Thymus (tissue), 11 donors: ENCODE results near the gene SPTBN1. TPM values are rescaled to one million over a fixed set of nuclear protein-coding genes. Genes with fewer than 3 reads are reported as not detected.
"Not testable (repeated sequence)": the region's sequence is repeated elsewhere in the genome, so short reads cannot be mapped to it uniquely, and the experiment has no call there.

Experiments
- DNase-seq, 9 donors: peaks; one replicate each; pipeline ENCODE4 v3.0.0-alpha.2; 2013; ENCODE audit warnings: low spot score in 9 of 9, low read depth in 6 of 9, missing footprints in 1 of 9
- H3K27ac ChIP-seq, 2 donors: one replicate each; pipeline ENCODE4 v1.5.1; 2013; ENCODE audit warnings: control low read depth in 1 of 2, low read depth in 1 of 2, low read length in 1 of 2, mild to moderate bottlenecking in 1 of 2, moderate library complexity in 1 of 2
- H3K27me3 ChIP-seq, 2 donors: one replicate each; pipeline ENCODE4 v1.5.1; 2013; ENCODE audit warnings: low read length in 1 of 2; ENCODE audit not compliant: control insufficient read depth in 2 of 2, insufficient read depth in 1 of 2
- H3K36me3 ChIP-seq, 2 donors: one replicate each; pipeline ENCODE4 v1.5.1; 2013; ENCODE audit warnings: low read length in 1 of 2, mild to moderate bottlenecking in 1 of 2, moderate library complexity in 1 of 2; ENCODE audit not compliant: control insufficient read depth in 2 of 2, insufficient read depth in 2 of 2
- H3K4me1 ChIP-seq, 2 donors: one replicate each; pipeline ENCODE4 v1.5.1; 2013; ENCODE audit warnings: low read length in 2 of 2; ENCODE audit not compliant: control insufficient read depth in 2 of 2, insufficient read depth in 2 of 2
- H3K4me3 ChIP-seq, 2 donors: one replicate each; pipeline ENCODE4 v1.5.1; 2013; ENCODE audit warnings: low read length in 2 of 2, control low read depth in 1 of 2, mild to moderate bottlenecking in 1 of 2
- H3K9me3 ChIP-seq, 2 donors: one replicate each; pipeline ENCODE4 v1.5.1; 2013; ENCODE audit warnings: low read length in 1 of 2, mild to moderate bottlenecking in 1 of 2; ENCODE audit not compliant: control insufficient read depth in 2 of 2, insufficient read depth in 1 of 2
- WGBS: extraction: QIAGEN DNeasy Blood & Tissue Kit; methylation state at CpG from one replicate; pipeline ENCODE4 v1.1.7; 2013; 5-methylcytosine and 5-hydroxymethylcytosine counted together
- polyA plus RNA-seq: library from polyadenylated mRNA; stranded (reverse); fragments of 200-250 nt; gene quantifications from one replicate; pipeline ENCODE4 v1.2.3, GENCODE V29; 2013
- total RNA-seq: library from RNA; stranded (reverse); fragments of 120-200 nt; gene quantifications from one replicate; pipeline ENCODE4 v1.2.4, GENCODE V29; 2013
- donor health status: healthy.

Gene SPTBN1
- total and polyA plus RNA-seq, 2 donors, result 37.1 to 74.4 TPM

DNA sequence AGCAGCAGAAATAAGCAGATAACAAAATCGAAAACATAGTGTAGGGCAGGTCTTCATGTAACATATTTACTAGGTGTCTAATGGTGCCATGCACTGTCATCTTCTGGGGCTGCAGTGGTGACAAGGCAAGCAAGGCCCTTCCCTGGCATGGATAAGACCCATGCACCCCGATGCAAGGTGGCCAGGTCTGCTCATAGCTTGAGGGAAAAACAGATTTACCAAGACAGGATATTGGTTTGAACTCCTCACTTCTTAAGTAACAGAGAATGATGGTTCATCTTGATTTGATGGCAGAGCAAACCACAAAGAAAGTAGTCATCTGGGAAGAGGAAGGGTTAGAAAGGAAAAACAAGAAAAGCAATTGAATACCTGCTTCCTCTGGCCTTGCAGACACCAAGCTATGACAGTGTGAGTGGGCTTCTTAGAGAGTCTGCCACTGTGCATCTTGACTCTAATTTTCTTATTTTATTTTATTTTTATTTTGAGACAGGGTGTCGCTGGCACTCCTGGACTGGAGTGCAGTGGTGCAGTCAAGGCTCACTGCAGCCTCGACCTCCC, 231.5 kb downstream of the SPTBN1 start:
- Histone ChIP-seq H3K4me1 (no peaks in the 10 kb centered on the region), H3K9me3 (no peaks in the 10 kb centered on the region), H3K27me3 (no peaks in the 10 kb centered on the region), H3K4me3 (no peak overlapping the region), H3K36me3 (no peaks in the 10 kb centered on the region), H3K27ac (no peak overlapping the region)
- WGBS, result 80% methylated on average over 4 of the region's 4 CpGs
- no peak for DNase-seq

DNA sequence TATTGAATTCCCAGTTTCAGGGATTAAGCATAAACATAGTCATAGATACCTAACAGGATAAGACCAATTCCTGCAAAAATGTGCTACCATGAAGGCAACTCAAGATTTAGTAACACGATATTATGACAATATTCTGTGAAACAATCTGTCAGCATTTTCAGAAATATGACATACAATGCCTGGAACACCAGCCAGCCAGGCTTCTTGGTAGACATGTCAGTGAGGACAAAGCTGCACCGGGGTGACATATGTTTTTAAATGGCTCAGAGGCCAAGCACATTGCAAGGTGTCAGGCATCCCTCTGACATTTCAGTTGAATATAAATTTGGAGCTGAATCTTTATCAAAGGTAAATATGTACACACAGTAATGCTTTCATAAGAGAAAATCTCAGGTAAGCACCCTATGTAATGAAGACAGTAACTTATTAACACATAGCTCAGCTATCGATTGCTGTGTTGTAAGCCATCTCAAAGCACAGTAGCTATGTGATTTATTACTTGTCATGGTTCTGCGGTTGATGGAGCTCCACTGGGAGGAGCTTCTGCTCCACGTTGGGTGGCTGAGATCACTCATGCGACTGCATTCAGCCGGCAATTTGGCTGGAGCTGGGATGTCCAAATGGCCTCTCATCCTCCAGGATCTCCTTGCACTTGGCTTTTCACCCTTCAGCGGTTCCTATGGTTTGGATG, 235.5 kb downstream of the SPTBN1 start:
- 71% methylated on average over 8 of the region's 8 CpGs for WGBS
- no peak overlapping the region for H3K27ac ChIP-seq
- no peaks in the 10 kb centered on the region for H3K9me3 ChIP-seq
- no peaks in the 10 kb centered on the region for H3K36me3 ChIP-seq
- H3K4me3 ChIP-seq, result no peak overlapping the region
- no peaks in the 10 kb centered on the region for H3K27me3 ChIP-seq
- DNase-seq, result no peak
- H3K4me1 ChIP-seq, result no peaks in the 10 kb centered on the region

DNA sequence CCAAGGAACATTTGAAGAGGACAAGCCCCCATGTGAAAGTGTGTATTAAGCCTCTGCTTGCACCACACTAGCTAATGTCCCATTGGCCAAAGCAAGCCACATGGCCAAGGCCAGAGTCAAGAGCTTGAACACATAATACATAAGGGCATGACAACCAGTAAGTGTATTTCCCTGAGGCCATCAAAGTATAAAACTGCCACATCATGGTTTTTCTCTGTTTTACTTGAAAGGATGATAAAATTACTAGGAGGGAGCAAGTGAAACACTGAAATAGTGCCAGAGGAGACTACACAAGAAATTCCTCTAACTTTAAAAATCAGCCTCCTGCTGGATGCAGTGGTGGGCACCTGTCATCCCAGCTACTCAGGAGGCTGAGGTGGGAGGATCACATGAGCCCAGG, 236.4 kb downstream of the SPTBN1 start:
- Histone ChIP-seq H3K36me3 (no peaks in the 10 kb centered on the region), H3K4me1 (no peaks in the 10 kb centered on the region), H3K9me3 (no peaks in the 10 kb centered on the region), H3K4me3 (no peak overlapping the region), H3K27ac (no peak overlapping the region), H3K27me3 (no peaks in the 10 kb centered on the region)
- no peak for DNase-seq

DNA sequence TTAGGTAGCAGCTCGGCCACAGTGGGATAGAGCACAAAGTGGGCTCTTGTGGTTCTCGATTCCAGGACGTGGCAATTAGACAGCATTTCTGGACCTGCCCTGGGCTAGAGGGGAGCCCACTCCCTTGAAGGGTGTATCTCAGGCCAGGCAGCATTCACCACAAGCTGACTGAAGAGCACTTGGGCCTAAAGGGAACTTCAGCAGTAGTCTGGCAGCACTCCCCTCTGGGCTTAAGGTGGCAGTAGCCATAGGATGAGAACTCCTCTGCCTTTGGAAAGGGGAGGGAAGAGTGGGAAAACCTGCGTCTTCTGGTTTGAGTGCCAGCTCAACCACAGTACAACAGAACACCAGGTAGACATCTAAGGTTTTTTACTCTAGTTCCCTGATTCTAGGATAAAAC, 239.3 kb downstream of the SPTBN1 start:
- H3K27ac ChIP-seq, result no peak overlapping the region
- no peaks in the 10 kb centered on the region for H3K4me1 ChIP-seq
- no peaks in the 10 kb centered on the region for H3K36me3 ChIP-seq
- no peaks in the 10 kb centered on the region for H3K27me3 ChIP-seq
- over 99% methylated on average over 4 of the region's 4 CpGs for WGBS
- no peaks in the 10 kb centered on the region for H3K9me3 ChIP-seq
- DNase-seq, result no peak
- no peak overlapping the region for H3K4me3 ChIP-seq

DNA sequence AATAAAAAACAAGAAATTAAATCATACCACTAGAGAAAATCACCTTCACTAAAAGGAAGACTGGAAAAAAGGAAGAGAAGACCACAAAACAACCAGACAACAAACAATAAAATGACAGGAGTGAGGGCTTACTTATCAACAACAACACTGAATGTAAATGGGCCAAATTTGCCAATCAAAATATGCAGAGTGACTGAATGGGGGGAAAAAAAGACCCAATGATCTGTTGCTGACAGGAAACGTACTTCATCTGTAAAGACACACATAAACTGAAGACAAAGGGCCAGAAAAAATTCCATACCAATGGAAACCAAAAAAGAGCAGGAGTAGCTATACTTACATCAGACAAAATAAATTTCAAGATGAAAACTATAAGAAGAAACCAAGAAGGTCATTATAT, 241.8 kb downstream of the SPTBN1 start:
- Histone ChIP-seq H3K27ac (no peak overlapping the region), H3K4me3 (no peak overlapping the region), H3K27me3 (no peaks in the 10 kb centered on the region), H3K4me1 (no peaks in the 10 kb centered on the region), H3K36me3 (no peaks in the 10 kb centered on the region), H3K9me3 (no peaks in the 10 kb centered on the region)
- 94% methylated on average over 1 of the region's 1 CpG for WGBS
- no peak for DNase-seq

DNA sequence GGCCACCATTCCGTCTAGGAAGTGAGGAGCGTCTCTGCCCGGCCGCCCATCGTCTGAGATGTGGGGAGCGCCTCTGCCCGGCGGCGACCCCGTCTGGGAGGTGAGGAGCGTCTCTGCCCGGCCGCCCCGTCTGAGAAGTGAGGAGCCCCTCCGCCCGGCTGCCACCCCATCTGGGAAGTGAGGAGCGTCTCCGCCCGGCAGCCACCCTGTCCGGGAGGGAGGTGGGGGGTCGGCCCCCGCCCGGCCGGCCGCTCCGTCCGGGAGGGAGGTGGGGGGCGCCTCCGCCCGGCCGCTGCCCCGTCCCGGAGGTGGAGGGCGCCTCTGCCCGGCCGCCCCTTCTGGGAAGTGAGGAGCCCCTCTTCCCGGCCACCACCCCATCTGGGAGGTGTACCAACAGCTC, 242.8 kb downstream of the SPTBN1 start:
- WGBS, result 97% methylated on average over 37 of the region's 37 CpGs
- not testable (repeated sequence) for DNase-seq, H3K4me1 ChIP-seq, H3K36me3 ChIP-seq, H3K4me3 ChIP-seq, H3K9me3 ChIP-seq, H3K27ac ChIP-seq, H3K27me3 ChIP-seq

DNA sequence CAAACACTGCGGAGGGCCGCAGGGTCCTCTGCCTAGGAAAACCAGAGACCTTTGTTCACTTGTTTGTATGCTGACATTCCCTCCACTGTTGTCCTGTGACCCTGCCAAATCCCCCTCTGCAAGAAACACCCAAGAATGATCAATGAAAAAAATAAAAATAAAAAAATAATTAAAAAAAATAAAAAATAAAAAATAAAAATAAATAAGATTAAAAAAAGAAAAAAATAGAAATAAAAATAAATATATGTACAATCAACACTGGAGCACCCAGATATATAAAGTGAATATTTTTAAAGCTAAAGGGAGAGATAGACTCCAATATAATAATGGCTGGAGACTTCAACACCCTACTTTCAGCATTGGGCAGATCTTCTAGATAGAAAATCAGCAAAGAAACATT, 243.5 kb downstream of the SPTBN1 start:
- WGBS, result 96% methylated on average over 2 of the region's 2 CpGs
- Histone ChIP-seq H3K27me3 (no peaks in the 10 kb centered on the region), H3K4me3 (no peak overlapping the region), H3K36me3 (no peaks in the 10 kb centered on the region), H3K4me1 (no peaks in the 10 kb centered on the region), H3K27ac (no peak overlapping the region), H3K9me3 (no peaks in the 10 kb centered on the region)
- no peak for DNase-seq

DNA sequence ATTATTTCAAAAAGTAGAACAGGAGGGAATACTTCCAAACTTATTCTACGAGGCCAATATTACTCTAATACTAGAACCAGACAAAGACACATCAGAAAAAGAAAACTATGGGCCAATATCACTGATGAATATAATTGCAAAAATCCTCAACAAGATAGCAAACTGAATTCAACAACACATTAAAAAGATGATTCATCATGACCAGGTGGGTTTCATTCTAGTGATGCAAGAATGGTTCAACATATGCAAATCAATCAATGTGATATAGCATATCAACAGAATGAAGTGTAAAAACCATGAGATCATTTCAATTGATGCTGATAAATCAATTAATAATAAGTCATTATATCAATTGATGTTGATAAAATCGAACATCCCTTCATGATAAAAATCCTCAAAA, 244.9 kb downstream of the SPTBN1 start:
- no peaks in the 10 kb centered on the region for H3K9me3 ChIP-seq
- no peaks in the 10 kb centered on the region for H3K36me3 ChIP-seq
- WGBS, result 97% methylated on average over 2 of the region's 2 CpGs

DNA sequence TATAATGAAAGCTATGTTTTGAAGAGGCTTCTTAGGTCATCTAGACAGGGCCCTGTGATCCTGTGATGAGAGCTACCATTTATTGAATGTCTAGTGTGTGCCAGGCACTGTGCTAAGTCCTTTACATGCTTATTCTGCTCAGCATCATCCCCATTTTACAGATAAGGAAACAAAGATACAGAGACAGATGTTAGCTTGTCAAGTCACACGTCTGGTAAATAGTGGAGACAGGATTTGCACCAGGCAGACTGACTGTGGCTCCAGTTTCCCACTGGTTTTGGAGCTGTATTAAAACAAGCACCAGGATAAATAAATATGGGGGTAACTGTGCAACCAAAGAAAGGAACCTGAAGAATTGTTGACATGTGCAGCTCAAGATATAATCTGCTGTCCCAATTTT, 248.1 kb downstream of the SPTBN1 start:
- 98% methylated on average over 1 of the region's 1 CpG for WGBS
- no peak for DNase-seq
- Histone ChIP-seq H3K27ac (no peak overlapping the region), H3K4me3 (no peak overlapping the region), H3K27me3 (peaks cover 6 to 14% of the 10 kb centered on the region in 2 donors), H3K9me3 (no peaks in the 10 kb centered on the region), H3K4me1 (peaks cover 0 to 8% of the 10 kb centered on the region in 2 donors), H3K36me3 (no peaks in the 10 kb centered on the region)

More for the DNA sequence above, 244.9 kb downstream of the SPTBN1 start:
- Histone ChIP-seq H3K27ac (no peak overlapping the region), H3K4me3 (no peak overlapping the region), H3K27me3 (no peaks in the 10 kb centered on the region), H3K4me1 (no peaks in the 10 kb centered on the region)
- DNase-seq, result no peak
